Type B pancreatic cell (in vitro differentiated cells): ENCODE measurements around the gene C4orf51. TPM values are rescaled to one million over a fixed set of nuclear protein-coding genes. Genes with fewer than 3 reads are reported as not detected.

Experiments
- DNase-seq: peaks from one replicate; pipeline ENCODE4 v3.0.0; 2021; ENCODE audit warnings: mixed read lengths; ENCODE audit not compliant: unreplicated experiment; ENCODE audit errors: extremely low spot score
- H3K27ac Mint-ChIP-seq: 2 replicates; pipeline ENCODE4 v1.8.0; 2021; ENCODE audit warnings: mild to moderate bottlenecking, mixed read lengths
- H3K27me3 Mint-ChIP-seq: 2 replicates; pipeline ENCODE4 v1.8.0; 2021; ENCODE audit warnings: mixed read lengths
- H3K36me3 Mint-ChIP-seq: 2 replicates; pipeline ENCODE4 v1.8.0; 2021; ENCODE audit warnings: mixed read lengths
- H3K4me1 Mint-ChIP-seq: one replicate; pipeline ENCODE4 v1.8.0; 2021; ENCODE audit warnings: mixed read lengths; ENCODE audit not compliant: unreplicated experiment
- H3K4me3 Mint-ChIP-seq: 2 replicates; pipeline ENCODE4 v1.8.0; 2021; ENCODE audit warnings: mild to moderate bottlenecking, mixed read lengths
- H3K9me3 Mint-ChIP-seq: 2 replicates; pipeline ENCODE4 v1.8.0; 2021; ENCODE audit warnings: mixed read lengths
- total RNA-seq: library from RNA; stranded (reverse); gene quantifications from 2 replicates; pipeline ENCODE4 v1.2.1, GENCODE V29; 2021; ENCODE audit warnings: low replicate concordance
- TF ChIP-seq, protein P1 (sequence below): fragments of 200-600 bp; sonication (generic); conservative IDR thresholded peaks from 2 replicates; pipeline ENCODE4 v1.5.0; 2021; ENCODE audit warnings: antibody characterized with exemption, mild to moderate bottlenecking

Gene C4orf51
- total RNA-seq, 1 donor from 2014 or later: not detected

DNA sequence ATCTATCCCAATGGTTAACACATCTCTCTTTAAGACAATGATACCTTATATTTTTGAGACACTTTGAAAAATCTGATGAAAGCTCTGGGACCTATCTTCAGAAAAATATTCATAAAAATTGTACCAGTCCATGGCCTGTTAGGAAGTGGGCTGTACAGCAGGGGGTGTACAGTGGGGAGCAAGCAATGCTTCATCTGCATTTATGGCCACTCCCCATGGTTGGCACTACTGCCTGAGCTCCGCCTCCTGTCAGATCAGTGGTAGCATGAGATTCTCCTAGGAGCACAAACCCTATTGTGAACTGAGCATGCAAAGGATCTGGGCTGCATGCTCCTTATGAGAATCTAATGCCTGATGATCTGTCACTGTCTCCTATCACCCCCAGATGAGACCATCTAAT is 42.6 kb downstream of the C4orf51 start:
- Mint-ChIP-seq H3K27me3 (no peaks in the 10 kb centered on the region), H3K9me3 (no peaks in the 10 kb centered on the region), H3K27ac (no peak overlapping the region), H3K4me1 (peaks cover 18% of the 10 kb centered on the region), H3K36me3 (no peaks in the 10 kb centered on the region), H3K4me3 (no peak overlapping the region)
- TF ChIP-seq, protein P1, sequence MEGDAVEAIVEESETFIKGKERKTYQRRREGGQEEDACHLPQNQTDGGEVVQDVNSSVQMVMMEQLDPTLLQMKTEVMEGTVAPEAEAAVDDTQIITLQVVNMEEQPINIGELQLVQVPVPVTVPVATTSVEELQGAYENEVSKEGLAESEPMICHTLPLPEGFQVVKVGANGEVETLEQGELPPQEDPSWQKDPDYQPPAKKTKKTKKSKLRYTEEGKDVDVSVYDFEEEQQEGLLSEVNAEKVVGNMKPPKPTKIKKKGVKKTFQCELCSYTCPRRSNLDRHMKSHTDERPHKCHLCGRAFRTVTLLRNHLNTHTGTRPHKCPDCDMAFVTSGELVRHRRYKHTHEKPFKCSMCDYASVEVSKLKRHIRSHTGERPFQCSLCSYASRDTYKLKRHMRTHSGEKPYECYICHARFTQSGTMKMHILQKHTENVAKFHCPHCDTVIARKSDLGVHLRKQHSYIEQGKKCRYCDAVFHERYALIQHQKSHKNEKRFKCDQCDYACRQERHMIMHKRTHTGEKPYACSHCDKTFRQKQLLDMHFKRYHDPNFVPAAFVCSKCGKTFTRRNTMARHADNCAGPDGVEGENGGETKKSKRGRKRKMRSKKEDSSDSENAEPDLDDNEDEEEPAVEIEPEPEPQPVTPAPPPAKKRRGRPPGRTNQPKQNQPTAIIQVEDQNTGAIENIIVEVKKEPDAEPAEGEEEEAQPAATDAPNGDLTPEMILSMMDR: no peak
- DNase-seq: no peak

DNA sequence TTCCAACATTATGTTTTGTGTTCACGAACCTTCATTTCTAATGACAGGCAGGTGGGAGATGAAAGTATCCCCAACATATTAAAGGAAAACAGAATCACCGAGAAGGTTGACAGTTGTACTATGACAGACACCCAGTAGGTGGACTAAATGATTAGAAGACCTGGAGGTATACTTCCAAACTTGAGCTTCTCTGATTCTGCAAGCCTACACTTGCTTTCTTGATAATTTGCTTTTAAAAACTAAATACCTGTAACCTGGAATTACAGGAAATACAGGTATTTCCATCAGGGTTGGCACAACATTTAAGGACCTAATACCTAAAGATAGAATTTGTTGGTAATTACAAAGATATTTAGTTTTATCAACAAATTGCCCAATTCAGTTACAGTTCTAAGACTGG is 43.4 kb downstream of the C4orf51 start:
- no peak for DNase-seq
- TF ChIP-seq, protein P1: no peak
- no peaks in the 10 kb centered on the region for H3K27me3 Mint-ChIP-seq
- peak overlapping the region; percentile 27 for H3K4me3 Mint-ChIP-seq
- peak overlapping the region; percentile 40 for H3K27ac Mint-ChIP-seq
- no peaks in the 10 kb centered on the region for H3K36me3 Mint-ChIP-seq
- H3K4me1 Mint-ChIP-seq: peaks cover 12% of the 10 kb centered on the region
- no peaks in the 10 kb centered on the region for H3K9me3 Mint-ChIP-seq

DNA sequence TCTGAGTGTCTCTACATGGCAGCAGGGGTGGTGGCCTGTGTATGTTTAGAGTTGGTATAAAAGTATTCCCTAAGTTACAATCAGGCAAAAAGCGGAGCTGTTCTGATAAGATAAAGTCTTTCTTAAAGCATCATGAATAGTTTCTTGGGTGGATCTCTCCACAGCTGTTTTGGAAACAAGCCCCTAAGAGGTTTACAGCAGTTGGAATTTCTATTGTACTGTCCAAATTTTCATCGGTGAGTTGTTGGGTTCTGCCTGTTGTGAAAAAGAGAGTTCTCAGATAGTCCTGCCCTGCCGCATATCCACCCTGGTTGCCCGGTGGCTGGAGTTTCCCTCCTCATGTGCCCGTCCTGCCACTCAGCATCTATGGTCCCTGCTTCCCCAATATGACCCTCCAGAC is 50.1 kb downstream of the C4orf51 start:
- Mint-ChIP-seq H3K27me3 (no peaks in the 10 kb centered on the region), H3K36me3 (no peaks in the 10 kb centered on the region), H3K4me3 (no peak overlapping the region), H3K9me3 (peaks cover 4% of the 10 kb centered on the region), H3K4me1 (peaks cover 30% of the 10 kb centered on the region), H3K27ac (no peak overlapping the region)
- TF ChIP-seq, protein P1: no peak
- DNase-seq: no peak

- Mint-ChIP-seq H3K27me3 (no peaks in the 10 kb centered on the region), H3K27ac (peak overlapping the region; percentile 88), H3K36me3 (no peaks in the 10 kb centered on the region), H3K4me3 (peak overlapping the region; percentile 81), H3K9me3 (peaks cover 4% of the 10 kb centered on the region), H3K4me1 (peaks cover 37% of the 10 kb centered on the region)
- no peak for DNase-seq
- TF ChIP-seq, protein P1: no peak
Measured at GRCh38 chr4:145731028-145731427, 51.1 kb downstream of the C4orf51 start.

- Mint-ChIP-seq H3K36me3 (no peaks in the 10 kb centered on the region), H3K4me3 (peak overlapping the region; percentile 83), H3K27ac (peak overlapping the region; percentile 98), H3K27me3 (no peaks in the 10 kb centered on the region), H3K4me1 (peaks cover 37% of the 10 kb centered on the region), H3K9me3 (peaks cover 4% of the 10 kb centered on the region)
- DNase-seq: no peak
- TF ChIP-seq, protein P1: no peak
Measured at GRCh38 chr4:145732001-145732815, 52.3 kb downstream of the C4orf51 start.
